Activated CD4-positive, alpha-beta memory T cell treated with anti-CD3 and anti-CD28 coated beads for 36 hours (primary cell): ENCODE data around the gene C6orf47. TPM values are rescaled to one million over a fixed set of nuclear protein-coding genes. Genes with fewer than 3 reads are reported as not detected.
A peak's percentile ranks its signal among the peaks of the same experiment; 100 is the strongest.

Source experiments
- CTCF ChIA-PET: fragments of 350-600 bp; sonication (Branson Sonifier 250); formaldehyde crosslinking; loops from one replicate; lab custom pipeline; 2021; ENCODE audit warnings: antibody characterized with exemption, inconsistent platforms; lab: Charles Lee
- POLR2A ChIA-PET: fragments of 350-600 bp; sonication (Branson Sonifier 250); formaldehyde crosslinking; loops from one replicate; lab custom pipeline; 2021; ENCODE audit warnings: antibody characterized with exemption; lab: Charles Lee
- DNase-seq: peaks from one replicate; pipeline ENCODE4 v3.0.0-alpha.2; 2020
- H3K27ac Mint-ChIP-seq: one replicate; pipeline ENCODE4 v1.8.0; 2021; ENCODE audit warnings: mixed read lengths
- H3K27me3 Mint-ChIP-seq: one replicate; pipeline ENCODE4 v1.8.0; 2021; ENCODE audit warnings: mixed read lengths
- H3K36me3 Mint-ChIP-seq: one replicate; pipeline ENCODE4 v1.8.0; 2021; ENCODE audit warnings: mixed read lengths
- H3K4me1 Mint-ChIP-seq: one replicate; pipeline ENCODE4 v1.8.0; 2021; ENCODE audit warnings: low read depth, mixed read lengths
- H3K4me3 Mint-ChIP-seq: one replicate; pipeline ENCODE4 v1.8.0; 2021; ENCODE audit warnings: mild to moderate bottlenecking, mixed read lengths
- H3K9me3 Mint-ChIP-seq: one replicate; pipeline ENCODE4 v1.8.0; 2021; ENCODE audit warnings: mixed read lengths
- intact Hi-C: fragments of 100-400 bp; cut with micrococcal nuclease; formaldehyde crosslinking; loops from one replicate; pipeline ENCODE4 v1.15.1; 2023
- total RNA-seq, 2 experiments: library from RNA; stranded (reverse); gene quantifications; one replicate each; pipeline ENCODE4 v1.2.3, GENCODE V29; 2021

Gene C6orf47
- total RNA-seq, 2 experiments from 2014 or later: 15.8 to 16.9 TPM

GRCh38 chr6:31683591-31683990, 23.0 kb upstream of the C6orf47 start:
- ChIA-PET POLR2A (no interaction called here), CTCF (interaction anchor here (1.1 to 2.0 kb wide), 3 partner anchors 9 to 147 kb away, joined by 3 to 7 read pairs (median 4); no protein-coding TSS in a partner anchor)
- Mint-ChIP-seq H3K4me3 (no peak overlapping the region), H3K27me3 (no peaks in the 10 kb centered on the region), H3K9me3 (no peaks in the 10 kb centered on the region), H3K27ac (no peak overlapping the region), H3K4me1 (peaks cover 15% of the 10 kb centered on the region), H3K36me3 (peaks cover 8% of the 10 kb centered on the region)
- intact Hi-C loops: loop anchor here (5.0 kb wide), 1 partner anchor 269 kb away; no protein-coding TSS in a partner anchor
- DNase-seq: no peak

DNA sequence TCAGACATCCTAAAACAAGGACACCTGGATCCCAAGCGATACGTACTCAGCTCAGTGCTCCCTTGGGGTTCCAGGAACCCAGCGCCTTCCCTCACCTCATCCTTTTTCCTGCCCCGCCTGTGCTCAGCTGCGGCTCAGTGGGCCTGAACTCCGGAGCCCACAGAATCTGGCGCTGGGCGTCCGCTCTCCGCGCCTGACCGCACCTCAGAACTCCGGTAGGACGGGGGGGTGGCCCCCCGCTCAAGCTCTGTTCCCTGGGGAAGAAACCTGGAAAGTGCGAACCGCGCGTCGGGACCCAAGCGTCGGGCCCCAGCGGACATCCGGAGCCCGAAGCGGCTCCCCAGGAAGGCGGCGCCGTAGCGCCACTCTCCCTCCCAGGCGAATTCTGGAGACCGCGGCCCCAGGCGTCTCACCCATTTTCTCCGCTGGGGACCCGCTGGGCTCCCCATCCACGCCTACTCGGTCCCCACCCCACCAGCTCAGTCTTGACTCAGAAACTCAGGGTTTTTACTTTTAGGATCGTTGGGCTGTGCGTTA, 20.6 kb upstream of the C6orf47 start:
- intact Hi-C loops: loop anchor here (2.0 to 5.0 kb wide), 2 partner anchors 58 to 271 kb away; no protein-coding TSS in a partner anchor
- ChIA-PET POLR2A (interaction anchor here (0.5 to 1.0 kb wide), 4 partner anchors 17 to 124 kb away, joined by 3 read pairs; partner anchors contain the start of gene GPANK1), CTCF (interaction anchor here (0.7 to 1.5 kb wide), 14 partner anchors 8 to 278 kb away, joined by 3 to 10 read pairs (median 4); partner anchors contain the start of genes MSH5, NELFE and SKIC2)
- Mint-ChIP-seq H3K27me3 (no peaks in the 10 kb centered on the region), H3K9me3 (no peaks in the 10 kb centered on the region), H3K4me1 (peaks cover 15% of the 10 kb centered on the region), H3K4me3 (peak overlapping the region; percentile 76), H3K36me3 (peaks cover 2% of the 10 kb centered on the region), H3K27ac (peak overlapping the region; percentile 44)
- DNase-seq: peak; percentile 67

- Mint-ChIP-seq H3K4me3 (peak within 1 kb of the TSS; percentile 76), H3K36me3 (no peaks in the 10 kb centered on the region), H3K27me3 (no peaks in the 10 kb centered on the region), H3K9me3 (no peaks in the 10 kb centered on the region), H3K4me1 (peaks cover 15% of the 10 kb centered on the region), H3K27ac (peak within 1 kb of the TSS; percentile 44)
- DNase-seq: peak; percentile 82
- intact Hi-C loops: loop anchor here (1.0 to 5.0 kb wide), 3 partner anchors 58 to 272 kb away; no protein-coding TSS in a partner anchor
- CTCF ChIA-PET: interaction anchor here (0.7 to 1.5 kb wide), 17 partner anchors 9 to 279 kb away, joined by 3 to 10 read pairs (median 3); partner anchors contain the start of genes MSH5, NELFE and SKIC2
- POLR2A ChIA-PET: interaction anchor here (0.8 to 1.0 kb wide), 3 partner anchors 16 to 89 kb away, joined by 3 read pairs; partner anchors contain the start of gene GPANK1
Measured at GRCh38 chr6:31680226-31681134, 19.9 kb upstream of the C6orf47 start, which contains the start of gene LY6G5C. Gene LY6G5C, minus strand, starts transcription at chr6:31681067. Its CDS starts 694 bp downstream, at chr6:31680373.

GRCh38 chr6:31677955-31678354, 17.4 kb upstream of the C6orf47 start:
- H3K27ac Mint-ChIP-seq: no peak overlapping the region

GRCh38 chr6:31676904-31677303, 16.3 kb upstream of the C6orf47 start:
- Mint-ChIP-seq H3K9me3 (no peaks in the 10 kb centered on the region), H3K27me3 (no peaks in the 10 kb centered on the region), H3K4me1 (peaks cover 15% of the 10 kb centered on the region), H3K27ac (no peak overlapping the region), H3K36me3 (peaks cover 11% of the 10 kb centered on the region), H3K4me3 (no peak overlapping the region)
- DNase-seq: no peak
- CTCF ChIA-PET: no interaction called here
- intact Hi-C loops: no loop called here
- POLR2A ChIA-PET: no interaction called here

More at GRCh38 chr6:31677955-31678354, 17.4 kb upstream of the C6orf47 start:
- Mint-ChIP-seq H3K4me1 (peaks cover 15% of the 10 kb centered on the region), H3K36me3 (peaks cover 4% of the 10 kb centered on the region), H3K4me3 (no peak overlapping the region), H3K27me3 (no peaks in the 10 kb centered on the region), H3K9me3 (no peaks in the 10 kb centered on the region)
- ChIA-PET CTCF (interaction anchor here (0.6 to 1.2 kb wide), 2 partner anchors 113 to 229 kb away, joined by 3 to 4 read pairs; no protein-coding TSS in a partner anchor), POLR2A (no interaction called here)
- intact Hi-C loops: no loop called here
- no peak for DNase-seq

DNA sequence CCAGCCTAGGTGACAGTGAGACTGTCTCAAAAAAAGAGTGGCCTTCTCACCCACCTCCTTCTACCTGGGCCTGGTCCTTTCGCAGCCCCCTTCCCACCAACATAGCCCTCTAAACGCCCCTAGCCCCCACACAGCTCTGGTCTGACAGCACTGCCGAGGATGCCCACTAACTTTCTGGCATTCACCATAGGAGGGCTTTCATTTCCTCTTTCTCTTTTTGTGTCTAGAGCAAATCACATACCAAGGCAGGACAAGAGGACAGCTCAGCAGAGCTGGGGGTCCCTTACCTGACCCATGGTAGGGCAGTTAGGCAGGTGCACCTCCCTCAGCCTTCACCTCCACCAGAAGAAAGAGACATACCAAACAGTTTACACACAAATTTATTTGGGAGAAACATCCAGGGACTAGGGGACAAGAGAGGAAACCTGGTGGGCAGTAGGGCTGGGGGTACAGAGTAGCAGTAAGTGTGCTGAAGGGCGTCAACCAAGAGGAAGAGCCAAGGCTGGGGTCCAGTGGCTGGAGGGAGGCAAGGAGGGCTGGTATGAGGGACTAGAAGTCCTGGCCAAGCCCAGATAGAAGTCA, 15.8 kb upstream of the C6orf47 start:
- CTCF ChIA-PET: no interaction called here
- Mint-ChIP-seq H3K36me3 (peaks cover 12% of the 10 kb centered on the region), H3K4me1 (peaks cover 10% of the 10 kb centered on the region), H3K4me3 (no peak overlapping the region), H3K9me3 (no peaks in the 10 kb centered on the region), H3K27ac (no peak overlapping the region), H3K27me3 (no peaks in the 10 kb centered on the region)
- intact Hi-C loops: no loop called here
- no peak for DNase-seq
- POLR2A ChIA-PET: no interaction called here

DNA sequence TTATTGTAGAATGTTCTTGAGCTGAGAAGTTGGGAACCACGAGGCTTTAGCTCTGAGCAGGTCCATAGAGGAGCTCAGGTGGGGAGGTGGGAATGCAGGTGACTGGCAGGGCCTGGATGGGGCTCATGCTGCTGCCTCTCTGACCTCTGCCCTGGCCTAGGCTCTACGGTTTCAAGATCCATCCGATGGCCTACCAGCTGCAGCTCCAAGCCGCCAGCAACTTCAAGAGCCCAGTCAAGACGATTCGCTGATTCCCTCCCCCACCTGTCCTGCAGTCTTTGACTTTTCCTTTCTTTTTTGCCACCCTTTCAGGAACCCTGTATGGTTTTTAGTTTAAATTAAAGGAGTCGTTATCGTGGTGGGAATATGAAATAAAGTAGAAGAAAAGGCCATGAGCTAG, 9.1 kb upstream of the C6orf47 start, which contains the start of gene LY6G5B:
LY6G5B (plus strand) TSS at position 301 of the 400 bp plus-strand sequence. CDS start 975 bp downstream, outside the sequence.
- Mint-ChIP-seq H3K4me1 (peaks cover 31% of the 10 kb centered on the region), H3K9me3 (no peaks in the 10 kb centered on the region), H3K27me3 (no peaks in the 10 kb centered on the region), H3K27ac (peak within 1 kb of the TSS; percentile 11), H3K4me3 (no peak within 1 kb of the TSS), H3K36me3 (peaks cover 52% of the 10 kb centered on the region)
- CTCF ChIA-PET: interaction anchor here (0.9 kb wide), 1 partner anchor 11 kb away, joined by 3 read pairs; the partner anchor contains the start of gene LY6G5C
- DNase-seq: no peak
- intact Hi-C loops: no loop called here
- POLR2A ChIA-PET: interaction anchor here (0.6 kb wide), 1 partner anchor 45 kb away, joined by 3 read pairs; no protein-coding TSS in a partner anchor

DNA sequence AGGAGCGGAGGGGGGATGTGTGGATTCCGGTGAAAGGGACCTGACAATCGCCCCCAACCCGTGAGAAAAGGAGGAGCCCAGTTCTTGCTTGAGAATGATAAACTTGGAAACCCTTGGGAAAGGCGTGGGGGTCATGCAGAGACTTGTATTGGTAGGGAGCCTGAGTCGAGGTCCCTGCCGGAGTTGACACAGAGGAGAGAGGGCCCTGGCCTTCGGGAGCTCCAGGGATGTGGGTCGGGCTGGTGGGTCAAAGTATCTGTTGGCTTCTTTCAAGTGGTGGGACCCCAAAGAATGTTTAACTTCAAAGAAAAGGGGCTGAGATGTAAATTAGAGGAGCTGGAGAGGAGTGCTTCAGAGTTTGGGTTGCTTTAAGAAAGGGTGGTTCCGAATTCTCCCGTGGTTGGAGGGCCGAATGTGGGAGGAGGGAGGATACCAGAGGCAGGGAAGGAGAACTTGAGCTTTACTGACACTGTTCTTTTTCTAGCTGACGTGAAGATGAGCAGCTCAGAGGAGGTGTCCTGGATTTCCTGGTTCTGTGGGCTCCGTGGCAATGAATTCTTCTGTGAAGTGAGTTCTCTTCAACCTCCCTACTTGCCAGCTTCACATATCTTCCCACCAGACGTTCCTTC, 5.9 kb upstream of the C6orf47 start:
- DNase-seq: no peak
- Mint-ChIP-seq H3K9me3 (no peaks in the 10 kb centered on the region), H3K4me3 (peak overlapping the region; percentile 88), H3K36me3 (peaks cover 67% of the 10 kb centered on the region), H3K4me1 (peaks cover 54% of the 10 kb centered on the region), H3K27me3 (no peaks in the 10 kb centered on the region), H3K27ac (peak overlapping the region; percentile 95)
- intact Hi-C loops: no loop called here
- POLR2A ChIA-PET: no interaction called here
- CTCF ChIA-PET: no interaction called here

DNA sequence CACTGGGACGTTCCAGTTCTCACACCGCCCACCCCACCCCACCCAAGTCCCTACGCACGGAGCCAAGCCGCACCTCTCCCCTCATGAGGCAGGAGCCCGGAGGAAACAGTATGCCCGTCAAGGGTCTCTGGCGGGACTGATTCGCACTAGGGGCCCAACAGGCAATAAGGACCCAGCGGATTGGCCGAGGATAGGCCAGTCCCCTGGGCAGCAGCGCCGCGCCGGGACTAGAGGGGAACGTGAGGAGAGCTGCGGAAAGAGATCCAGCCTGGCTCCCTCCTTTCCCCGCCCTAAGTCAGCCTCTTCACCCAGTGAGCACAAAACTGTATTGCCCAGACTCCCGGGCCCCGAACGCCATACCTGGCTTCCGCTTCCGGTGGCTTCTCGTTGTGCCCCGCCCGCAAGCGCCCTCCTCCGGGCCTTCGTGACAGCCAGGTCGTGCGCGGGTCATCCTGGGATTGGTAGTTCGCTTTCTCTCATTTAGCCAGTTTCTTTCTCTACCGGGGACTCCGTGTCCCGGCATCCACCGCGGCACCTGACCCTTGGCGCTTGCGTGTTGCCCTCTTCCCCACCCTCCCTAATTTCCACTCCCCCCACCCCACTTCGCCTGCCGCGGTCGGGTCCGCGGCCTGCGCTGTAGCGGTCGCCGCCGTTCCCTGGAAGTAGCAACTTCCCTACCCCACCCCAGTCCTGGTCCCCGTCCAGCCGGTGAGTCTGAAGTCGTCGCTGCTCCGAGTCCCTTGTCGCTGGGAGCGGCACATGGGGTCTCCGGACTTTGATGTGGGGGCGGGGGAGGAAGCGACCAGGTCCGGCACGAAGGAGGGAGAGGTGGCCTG, 5.1 kb upstream of the C6orf47 start, which contains the start of gene CSNK2B:
CSNK2B (plus strand) TSS at position 580 of the 836 bp plus-strand sequence. CDS start 752 bp downstream, outside the sequence.
- Mint-ChIP-seq H3K27me3 (no peaks in the 10 kb centered on the region), H3K36me3 (peaks cover 66% of the 10 kb centered on the region), H3K4me1 (peaks cover 61% of the 10 kb centered on the region), H3K27ac (peak within 1 kb of the TSS; percentile 95), H3K4me3 (peak within 1 kb of the TSS; percentile 88), H3K9me3 (no peaks in the 10 kb centered on the region)
- intact Hi-C loops: loop anchor here (1.0 to 2.0 kb wide), 10 partner anchors 13 to 293 kb away; partner anchors contain the start of genes ABHD16A, BAG6, EHMT2 and HSPA1B
- CTCF ChIA-PET: interaction anchor here (1.0 to 1.1 kb wide), 2 partner anchors 24 to 73 kb away, joined by 3 to 4 read pairs; no protein-coding TSS in a partner anchor
- peak; percentile 99 for DNase-seq
- POLR2A ChIA-PET: interaction anchor here (0.6 to 6.0 kb wide), 12 partner anchors 12 to 197 kb away, joined by 3 to 92 read pairs (median 4); partner anchors contain the start of genes APOM, BAG6, CLIC1 and DDX39B
